ENCODE data around the gene EHMT2. TPM values are rescaled to one million over a fixed set of nuclear protein-coding genes. Genes with fewer than 3 reads are reported as not detected.

EHMT2 gene
- total and polyA plus RNA-seq, 2 of the 13 experiments (the other 11 are each of a cell fraction or from before 2014, with no cell fraction given), result 55.2 to 69.2 TPM

- TF ChIP-seq KLF6 (CRISPR knock-in tag; IDR thresholded peaks at IDR 0.05) (no peak), TCF7L2 (IDR thresholded peaks at IDR 0.05; ENCODE audit: low read depth, low read length) (no peak), TBP (CRISPR knock-in tag; IDR thresholded peaks at IDR 0.05) (no peak), ZFY (CRISPR knock-in tag; IDR thresholded peaks at IDR 0.05) (0 out of 2 replicates have a peak, but pooled peaks have one; percentile 29), TGIF2 (CRISPR knock-in tag; IDR thresholded peaks at IDR 0.05) (no peak; the same call in 1 of the 2 replicates), ZNF354B (CRISPR knock-in tag; IDR thresholded peaks at IDR 0.05) (no peak), RBM22 (optimal IDR thresholded peaks at IDR 0.05; ENCODE audit: low read length) (no peak), ARNTL (CRISPR knock-in tag; IDR thresholded peaks at IDR 0.05) (0 out of 2 replicates have a peak, but pooled peaks have one; percentile 13), TRIM24 (CRISPR knock-in tag; IDR thresholded peaks at IDR 0.05) (0 out of 2 replicates have a peak, but pooled peaks have one; percentile 10), KLF13 (CRISPR knock-in tag; IDR thresholded peaks at IDR 0.05) (no peak), ZNF24 (IDR thresholded peaks at IDR 0.05) (no peak), NFE2L2 (IDR thresholded peaks at IDR 0.05; ENCODE audit: low read length) (no peak), ZNF850 (CRISPR knock-in tag; conservative IDR thresholded peaks at IDR 0.05) (no peak), IKZF5 (CRISPR knock-in tag; IDR thresholded peaks at IDR 0.05) (no peak), ZFP1 (CRISPR knock-in tag; IDR thresholded peaks at IDR 0.05) (no peak), KMT2A (CRISPR knock-in tag; IDR thresholded peaks at IDR 0.05) (no peak), HDAC6 (IDR thresholded peaks at IDR 0.05; ENCODE audit: low read depth, low read length) (no peak), PRDM4 (CRISPR knock-in tag; IDR thresholded peaks at IDR 0.05; ENCODE audit: borderline replicate concordance) (no peak), KDM2A (CRISPR knock-in tag; IDR thresholded peaks at IDR 0.05; ENCODE audit: borderline replicate concordance, low read depth) (peak; percentile 82), ZNF589 (CRISPR knock-in tag; conservative IDR thresholded peaks at IDR 0.05) (no peak), ZSCAN31 (CRISPR knock-in tag; IDR thresholded peaks at IDR 0.05; ENCODE audit: low read depth) (no peak), ETV5 (CRISPR knock-in tag; IDR thresholded peaks at IDR 0.05; ENCODE audit: borderline replicate concordance) (no peak), ZNF337 (CRISPR knock-in tag; IDR thresholded peaks at IDR 0.05; ENCODE audit: borderline replicate concordance, low read depth) (no peak), SMYD3 (CRISPR knock-in tag; IDR thresholded peaks at IDR 0.05) (no peak), NCOA5 (CRISPR knock-in tag; IDR thresholded peaks at IDR 0.05) (no peak), ZMAT3 (CRISPR knock-in tag; conservative IDR thresholded peaks at IDR 0.05) (no peak), FOXA1 (IDR thresholded peaks at IDR 0.05) (no peak), FOXA1 (CRISPR knock-in tag; IDR thresholded peaks at IDR 0.05) (no peak), TBX3 (IDR thresholded peaks at IDR 0.05; ENCODE audit: borderline replicate concordance) (no peak)
- TF ChIP-seq, protein P1, sequence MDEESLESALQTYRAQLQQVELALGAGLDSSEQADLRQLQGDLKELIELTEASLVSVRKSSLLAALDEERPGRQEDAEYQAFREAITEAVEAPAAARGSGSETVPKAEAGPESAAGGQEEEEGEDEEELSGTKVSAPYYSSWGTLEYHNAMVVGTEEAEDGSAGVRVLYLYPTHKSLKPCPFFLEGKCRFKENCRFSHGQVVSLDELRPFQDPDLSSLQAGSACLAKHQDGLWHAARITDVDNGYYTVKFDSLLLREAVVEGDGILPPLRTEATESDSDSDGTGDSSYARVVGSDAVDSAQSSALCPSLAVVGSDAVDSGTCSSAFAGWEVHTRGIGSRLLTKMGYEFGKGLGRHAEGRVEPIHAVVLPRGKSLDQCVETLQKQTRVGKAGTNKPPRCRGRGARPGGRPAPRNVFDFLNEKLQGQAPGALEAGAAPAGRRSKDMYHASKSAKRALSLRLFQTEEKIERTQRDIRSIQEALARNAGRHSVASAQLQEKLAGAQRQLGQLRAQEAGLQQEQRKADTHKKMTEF (CRISPR knock-in tag; IDR thresholded peaks at IDR 0.05), result 0 out of 2 replicates have a peak, but pooled peaks have one; percentile 18
Measured at GRCh38 chr6:31897612-31898382, at the start of gene EHMT2 (continued).

Measured in HepG2 (cell line).